Measurements from ENCODE around the gene SMAD1. TPM values are rescaled to one million over a fixed set of nuclear protein-coding genes. Genes with fewer than 3 reads are reported as not detected.

Gene SMAD1
- total RNA-seq, 1 donor from 2014 or later, result 26.3 TPM

- H3K4me1 Mint-ChIP-seq (ENCODE audit: low read depth), result no peaks in the 10 kb centered on the region
- no peaks in the 10 kb centered on the region for H3K27me3 Mint-ChIP-seq
- no peak overlapping the region for H3K4me3 Mint-ChIP-seq (ENCODE audit: low read depth)
- DNase-seq (ENCODE audit: low spot score, unreplicated experiment), result no peak
- no peak overlapping the region for H3K27ac Mint-ChIP-seq
- no peak for TF ChIP-seq CTCF (IDR thresholded peaks at IDR 0.05; ENCODE audit: unreplicated experiment)
- no peaks in the 10 kb centered on the region for H3K36me3 Mint-ChIP-seq (ENCODE audit: insufficient read depth)
- peaks cover 12% of the 10 kb centered on the region for H3K9me3 Mint-ChIP-seq (ENCODE audit: low read depth)
These were observed 44.2 kb upstream of the SMAD1 start for GRCh38 chr4:145437466-145437865.

GRCh38 chr4:145438298-145438697 is 43.4 kb upstream of the SMAD1 start:
- Mint-ChIP-seq H3K4me1 (ENCODE audit: low read depth) (no peaks in the 10 kb centered on the region), H3K27ac (no peak overlapping the region), H3K36me3 (ENCODE audit: insufficient read depth) (no peaks in the 10 kb centered on the region), H3K9me3 (ENCODE audit: low read depth) (peaks cover 12% of the 10 kb centered on the region), H3K4me3 (ENCODE audit: low read depth) (no peak overlapping the region), H3K27me3 (no peaks in the 10 kb centered on the region)
- DNase-seq (ENCODE audit: low spot score, unreplicated experiment), result no peak
- TF ChIP-seq CTCF (IDR thresholded peaks at IDR 0.05; ENCODE audit: unreplicated experiment), result no peak

GRCh38 chr4:145440292-145441007 is 41.2 kb upstream of the SMAD1 start:
- DNase-seq (ENCODE audit: low spot score, unreplicated experiment), result no peak
- no peaks in the 10 kb centered on the region for H3K27me3 Mint-ChIP-seq
- H3K27ac Mint-ChIP-seq, result no peak overlapping the region
- no peak for TF ChIP-seq CTCF (IDR thresholded peaks at IDR 0.05; ENCODE audit: unreplicated experiment)
- no peaks in the 10 kb centered on the region for H3K4me1 Mint-ChIP-seq (ENCODE audit: low read depth)
- no peaks in the 10 kb centered on the region for H3K36me3 Mint-ChIP-seq (ENCODE audit: insufficient read depth)
- no peak overlapping the region for H3K4me3 Mint-ChIP-seq (ENCODE audit: low read depth)
- no peaks in the 10 kb centered on the region for H3K9me3 Mint-ChIP-seq (ENCODE audit: low read depth)

- Mint-ChIP-seq H3K4me3 (ENCODE audit: low read depth) (no peak overlapping the region), H3K27ac (no peak overlapping the region), H3K4me1 (ENCODE audit: low read depth) (no peaks in the 10 kb centered on the region), H3K36me3 (ENCODE audit: insufficient read depth) (no peaks in the 10 kb centered on the region), H3K27me3 (no peaks in the 10 kb centered on the region), H3K9me3 (ENCODE audit: low read depth) (no peaks in the 10 kb centered on the region)
- TF ChIP-seq CTCF (IDR thresholded peaks at IDR 0.05; ENCODE audit: unreplicated experiment), result no peak
- DNase-seq (ENCODE audit: low spot score, unreplicated experiment), result no peak
These were observed 35.5 kb upstream of the SMAD1 start for GRCh38 chr4:145446184-145446583.

- no peaks in the 10 kb centered on the region for H3K27me3 Mint-ChIP-seq
- no peaks in the 10 kb centered on the region for H3K36me3 Mint-ChIP-seq (ENCODE audit: insufficient read depth)
- H3K4me1 Mint-ChIP-seq (ENCODE audit: low read depth), result no peaks in the 10 kb centered on the region
- H3K27ac Mint-ChIP-seq, result no peak overlapping the region
- no peak for TF ChIP-seq CTCF (IDR thresholded peaks at IDR 0.05; ENCODE audit: unreplicated experiment)
- H3K9me3 Mint-ChIP-seq (ENCODE audit: low read depth), result no peaks in the 10 kb centered on the region
- DNase-seq (ENCODE audit: low spot score, unreplicated experiment), result no peak
- H3K4me3 Mint-ChIP-seq (ENCODE audit: low read depth), result no peak overlapping the region
These were observed 29.8 kb upstream of the SMAD1 start for GRCh38 chr4:145451895-145452294.

All from progenitor cell of endocrine pancreas (in vitro differentiated cells).